Endothelial cell of umbilical vein (primary cell): ENCODE measurements around the gene GPD2. TPM values are rescaled to one million over a fixed set of nuclear protein-coding genes. Genes with fewer than 3 reads are reported as not detected.

Experiments used
- BruUV-seq: library from RNA; stranded (reverse); fragments of 400-500 nt; replicated peaks from 2 replicates; lab custom pipeline; 2021; lab: Mats Ljungman, UMichigan
- CTCF ChIA-PET: fragments of 300-600, 350-600 bp; sonication (Branson Sonifier 250); formaldehyde crosslinking; loops from one replicate; lab custom pipeline; 2021; ENCODE audit warnings: antibody characterized with exemption, inconsistent platforms; lab: Charles Lee
- POLR2A ChIA-PET: fragments of 300-600, 350-600 bp; sonication (Branson Sonifier 250); formaldehyde crosslinking; loops from one replicate; lab custom pipeline; 2021; ENCODE audit warnings: antibody characterized with exemption, inconsistent platforms; lab: Charles Lee
- DNase-seq: peaks from one replicate; pipeline ENCODE4 v3.0.0-alpha.2; 2011; ENCODE audit warnings: low read depth, low spot score
- FAIRE-seq: peaks from 2 replicates; lab custom pipeline; 2011; peaks lifted over from hg19 to GRCh38; lab: Jason Lieb, UNC
- H2AFZ ChIP-seq: 2 replicates; pipeline ENCODE4 v1.6.0; 2012; ENCODE audit warnings: low read depth, low read length, control low read depth, inconsistent platforms
- H3K27ac ChIP-seq: 2 replicates; pipeline ENCODE4 v1.5.1; 2011; ENCODE audit warnings: low read depth, mild to moderate bottlenecking, control low read depth, low read length, moderate library complexity; ENCODE audit not compliant: insufficient read depth
- H3K27me3 ChIP-seq, 2 experiments: 2 replicates each; pipeline versions ENCODE4 v1.6.0 to v1.6.1; 2011; ENCODE audit warnings: low read length in 2 of 2, mixed read lengths in 1 of 2; ENCODE audit not compliant: control insufficient read depth in 2 of 2, insufficient read depth in 2 of 2
- H3K36me3 ChIP-seq, 2 experiments: 2 replicates in 1 of 2; 3 replicates in 1 of 2; pipeline ENCODE4 v1.5.1; 2011; ENCODE audit warnings: low read length in 2 of 2, mild to moderate bottlenecking in 1 of 2, moderate library complexity in 1 of 2; ENCODE audit not compliant: control insufficient read depth in 2 of 2, insufficient read depth in 2 of 2; ENCODE audit errors: extremely low read depth in 1 of 2
- H3K4me1 ChIP-seq: 3 replicates; pipeline ENCODE4 v1.5.1; 2011; ENCODE audit warnings: mild to moderate bottlenecking, low read length; ENCODE audit not compliant: control insufficient read depth, insufficient read depth; ENCODE audit errors: extremely low read depth
- H3K4me2 ChIP-seq: 2 replicates; pipeline ENCODE4 v1.6.1; 2011; ENCODE audit warnings: low read length, control low read depth, mixed read lengths; ENCODE audit not compliant: insufficient read depth
- H3K4me3 ChIP-seq, 3 experiments: fragments of 200-600 bp in 1 of 3; sonication (generic), shearing (Covaris generic) in 1 of 3; replicated peaks in 1 of 3; 2 replicates each; pipeline ENCODE4 v1.5.1; 2011 to 2016; ENCODE audit warnings: control low read depth in 3 of 3, low read length in 3 of 3, mild to moderate bottlenecking in 2 of 3, inconsistent platforms in 1 of 3, low read depth in 1 of 3, moderate library complexity in 1 of 3; ENCODE audit not compliant: insufficient read depth in 1 of 3
- H3K79me2 ChIP-seq: 2 replicates; pipeline ENCODE4 v1.6.0; 2012; ENCODE audit warnings: low read length, inconsistent platforms; ENCODE audit not compliant: control insufficient read depth, insufficient read depth
- H3K9ac ChIP-seq: replicated peaks from 2 replicates; pipeline ENCODE3; 2011; ENCODE audit warnings: low read length, control low read depth; ENCODE audit not compliant: insufficient read depth; ENCODE audit errors: extremely low read depth
- H3K9me1 ChIP-seq: replicated peaks from 3 replicates; pipeline ENCODE4 v1.6.0; 2011; ENCODE audit warnings: mild to moderate bottlenecking, low read length; ENCODE audit not compliant: control insufficient read depth, insufficient read depth; ENCODE audit errors: extremely low read depth
- H3K9me3 ChIP-seq: replicated peaks from 2 replicates; pipeline ENCODE4 v1.5.1; 2012; ENCODE audit warnings: low read length, inconsistent platforms; ENCODE audit not compliant: control insufficient read depth, insufficient read depth
- H4K20me1 ChIP-seq: replicated peaks from 2 replicates; pipeline ENCODE3; 2011; ENCODE audit warnings: mild to moderate bottlenecking, low read length; ENCODE audit not compliant: control insufficient read depth, insufficient read depth; ENCODE audit errors: extremely low read depth
- EZH2 ChIP-seq: IDR thresholded peaks from 2 replicates; pipeline ENCODE4 v1.6.1; 2012; ENCODE audit warnings: borderline replicate concordance, low read depth, mild to moderate bottlenecking, moderate library complexity, low read length, inconsistent platforms; ENCODE audit not compliant: severe bottlenecking
- FOS ChIP-seq: IDR thresholded peaks from 2 replicates; pipeline ENCODE4 v1.6.1; 2011; ENCODE audit warnings: mild to moderate bottlenecking, low read length, moderate library complexity, borderline replicate concordance; ENCODE audit not compliant: insufficient read depth
- GATA2 ChIP-seq: IDR thresholded peaks from 2 replicates; pipeline ENCODE4 v1.7.0; 2011; ENCODE audit warnings: low read depth, mild to moderate bottlenecking, moderate library complexity, mixed read lengths, low read length; ENCODE audit not compliant: insufficient read length, insufficient read depth
- POLR2AphosphoS5 ChIP-seq: IDR thresholded peaks from 2 replicates; pipeline ENCODE4 v1.6.1; 2012; ENCODE audit warnings: low read depth, mild to moderate bottlenecking, control low read depth, low read length, moderate library complexity; ENCODE audit not compliant: insufficient read depth
- dilution Hi-C: fragments of 300-500 bp; cut with MboI; formaldehyde crosslinking; loops from one replicate; pipeline ENCODE4 v1.15.0; 2019; ENCODE audit warnings: low sequenced_read_pairs; ENCODE audit not compliant: extremely low pct_ligation_motif_present
- intact Hi-C: fragments of 100-400 bp; cut with micrococcal nuclease; formaldehyde crosslinking; loops from one replicate; pipeline ENCODE4 v1.10.0; 2022
- polyA plus RNA-seq, 4 experiments: library from polyadenylated mRNA; depleted of rRNA in 3 of 4; stranded (reverse) in 3 of 4; unstranded in 1 of 4; fragments of >200 nt; gene quantifications; 2 replicates each; pipeline versions ENCODE4 v1.2.1 to v1.2.3, GENCODE V29; 2011 to 2012; ENCODE audit warnings: missing spikeins in 1 of 4
- total RNA-seq: library from RNA; stranded (reverse); gene quantifications from 2 replicates; pipeline ENCODE4 v1.2.3, GENCODE V29; 2021
- TF ChIP-seq, protein P1 (sequence below): IDR thresholded peaks from 2 replicates; pipeline ENCODE4 v1.6.1; 2011; ENCODE audit not compliant: insufficient read depth, insufficient read length

Gene GPD2
- total and polyA plus RNA-seq, 2 donors (not counting 3 experiments of a cell fraction or from before 2014, with no cell fraction given): 6.6 to 37.0 TPM

GRCh38 chr2:156445296-156446220, 9.4 kb downstream of the GPD2 start:
- ChIA-PET CTCF (no interaction called here), POLR2A (no interaction called here)
- Histone ChIP-seq H3K9ac (no peak overlapping the region), H3K9me1 (no peaks in the 10 kb centered on the region), H3K27me3 (no peaks in the 10 kb centered on the region), H3K79me2 (peaks cover 1% of the 10 kb centered on the region), H3K27ac (no peak overlapping the region), H4K20me1 (no peaks in the 10 kb centered on the region), H3K4me1 (peaks cover 6% of the 10 kb centered on the region), H3K36me3 (no peaks in the 10 kb centered on the region), H3K4me2 (no peak overlapping the region), H3K9me3 (no peaks in the 10 kb centered on the region), H2AFZ (peak overlapping the region; percentile 3), H3K4me3 (no peak overlapping the region)
- intact Hi-C loops: loop anchor here (1.0 kb wide), 1 partner anchor 19 kb away; no protein-coding TSS in a partner anchor
- FAIRE-seq (peak; percentile 40), DNase-seq (peak; percentile 69)
- TF ChIP-seq FOS: peak; percentile 32
- no peak for TF ChIP-seq EZH2
- TF ChIP-seq, protein P1, sequence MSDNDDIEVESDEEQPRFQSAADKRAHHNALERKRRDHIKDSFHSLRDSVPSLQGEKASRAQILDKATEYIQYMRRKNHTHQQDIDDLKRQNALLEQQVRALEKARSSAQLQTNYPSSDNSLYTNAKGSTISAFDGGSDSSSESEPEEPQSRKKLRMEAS: no peak
- no peak for TF ChIP-seq POLR2AphosphoS5
- BruUV-seq: no TSS peak
- dilution Hi-C loops: no loop called here

GRCh38 chr2:156447761-156448160, 11.6 kb downstream of the GPD2 start:
- TF ChIP-seq POLR2AphosphoS5: no peak
- TF ChIP-seq GATA2: no peak
- TF ChIP-seq, protein P1: no peak
- Histone ChIP-seq H3K9ac (no peak overlapping the region), H2AFZ (no peak overlapping the region), H3K79me2 (no peaks in the 10 kb centered on the region), H3K9me3 (no peaks in the 10 kb centered on the region), H3K27me3 (no peaks in the 10 kb centered on the region), H3K4me3 (no peak overlapping the region), H3K4me1 (peaks cover 6% of the 10 kb centered on the region), H4K20me1 (no peaks in the 10 kb centered on the region), H3K27ac (no peak overlapping the region), H3K36me3 (no peaks in the 10 kb centered on the region), H3K4me2 (no peak overlapping the region), H3K9me1 (no peaks in the 10 kb centered on the region)
- no peak for FAIRE-seq
- ChIA-PET POLR2A (no interaction called here), CTCF (interaction anchor here (1.4 kb wide), 1 partner anchor 17 kb away, joined by 3 read pairs; no protein-coding TSS in a partner anchor)
- intact Hi-C loops: no loop called here
- BruUV-seq: no TSS peak
- dilution Hi-C loops: no loop called here
- no peak for DNase-seq
